K562 (cell line): ENCODE results near the gene COG3. TPM values are rescaled to one million over a fixed set of nuclear protein-coding genes. Genes with fewer than 3 reads are reported as not detected.
A peak's percentile ranks its signal among the peaks of the same experiment; 100 is the strongest.

Experiments
- CREM ChIP-seq: IDR thresholded peaks from 2 replicates; pipeline ENCODE4 v1.6.1; 2014; ENCODE audit warnings: antibody characterized with exemption, low read depth
- L3MBTL2 ChIP-seq: fragments of 450-650 bp; IDR thresholded peaks from 2 replicates; pipeline ENCODE4 v1.6.1; 2016; ENCODE audit warnings: mild to moderate bottlenecking, moderate library complexity
- MAX ChIP-seq: sonication (generic); formaldehyde crosslinking; IDR thresholded peaks from 2 replicates; pipeline ENCODE4 v1.9.0; 2022; ENCODE audit warnings: mild to moderate bottlenecking, missing genetic modification reagents
- MAZ ChIP-seq, 2 experiments: fragments of 450-650 bp in 1 of 2; sonication (generic) in 1 of 2; formaldehyde crosslinking; IDR thresholded peaks in 1 of 2; conservative IDR thresholded peaks in 1 of 2; 2 replicates each; pipeline versions ENCODE4 v1.4.0 to v1.5.0; 2020; ENCODE audit warnings: mild to moderate bottlenecking in 1 of 2, missing genetic modification reagents in 1 of 2
- MNT ChIP-seq, 2 experiments: fragments of 450-650 bp; conservative IDR thresholded peaks; 2 replicates each; pipeline ENCODE4 v1.6.1; 2017; ENCODE audit warnings: mild to moderate bottlenecking in 2 of 2, moderate library complexity in 2 of 2
- PPARD ChIP-seq: fragments of 250-450 bp; sonication (Bioruptor Pico); IDR thresholded peaks from 2 replicates; pipeline ENCODE4 v1.8.0; 2022; ENCODE audit warnings: inconsistent platforms, mild to moderate bottlenecking, moderate library complexity
- PRDM10 ChIP-seq: fragments of 450-650 bp; IDR thresholded peaks from 2 replicates; pipeline ENCODE4 v1.6.1; 2018; ENCODE audit not compliant: partially characterized antibody
- SRSF9 ChIP-seq: fragments of 200-400 bp; formaldehyde crosslinking; IDR thresholded peaks from 2 replicates; pipeline ENCODE4 v1.6.1; 2017; ENCODE audit warnings: low read depth, low read length, borderline replicate concordance
- ZNF77 ChIP-seq: fragments of 250-450 bp; sonication (Bioruptor Pico); IDR thresholded peaks from 2 replicates; pipeline ENCODE4 v1.5.0; 2020
- ZNF778 ChIP-seq: fragments of 450-650 bp; formaldehyde crosslinking; IDR thresholded peaks from 2 replicates; pipeline ENCODE4 v1.4.0; 2020; ENCODE audit warnings: mild to moderate bottlenecking, moderate library complexity
- polyA plus RNA-seq, 8 experiments: library from polyadenylated mRNA; depleted of rRNA in 4 of 8; stranded (reverse) in 5 of 8; unstranded in 3 of 8; fragments of >200 nt; fragmentation: Nextera tagmentation in 2 of 8; fragmentation: Illumina TruSeq in 1 of 8; extraction: Ambion mirVana in 2 of 8; extraction: Trizol in 1 of 8; gene quantifications; 2 replicates each; pipeline versions ENCODE4 v1.2.1 to v1.2.3, GENCODE V29; 2011 to 2014; ENCODE audit warnings: inconsistent platforms in 1 of 8, missing spikeins in 1 of 8
- total RNA-seq, 7 experiments: library from RNA; depleted of rRNA in 6 of 7; stranded (reverse); fragments of >200 nt in 6 of 7; fragmentation: Illumina TruSeq in 2 of 7; extraction: Trizol in 2 of 7; gene quantifications; 2 replicates each; pipeline versions ENCODE4 v1.2.1 to v1.2.3, GENCODE V29; 2011 to 2021; ENCODE audit warnings: low replicate concordance in 1 of 7
- TF ChIP-seq, protein P1 (sequence below), 2 experiments: IDR thresholded peaks; 2 replicates each; pipeline ENCODE4 v1.6.1; 2012; ENCODE audit warnings: improper control_type of control experiment in 2 of 2, low read depth in 2 of 2, low read length in 2 of 2, borderline replicate concordance in 1 of 2

COG3 gene
- total and polyA plus RNA-seq, 9 of the 15 experiments (the other 6 are each of a cell fraction or from before 2014, with no cell fraction given): 3.9 to 22.9 (median 14.5) TPM

GRCh38 chr13:45417790-45418534 is 46.8 kb upstream of the COG3 start, which contains the start of gene SLC25A30 (continued):
- TF ChIP-seq MNT (conservative IDR thresholded peaks at IDR 0.05) (peak; percentile 71 to 85), PRDM10 (peak; percentile 16), PPARD (CRISPR knock-in tag) (no peak), SRSF9 (no peak), ZNF77 (no peak), MAX (CRISPR knock-in tag) (peak; percentile 58; the same call in 1 of the 2 replicates), CREM (peak; percentile 39; the same call in 1 of the 2 replicates), ZNF778 (no peak), L3MBTL2 (peak; percentile 89), MAZ (CRISPR knock-in tag; conservative IDR thresholded peaks at IDR 0.05 in 1 of 2, IDR thresholded peaks at IDR 0.05 in 1 of 2) (peak; percentile 31 to 35; a peak in 2 of 4 replicates)
- TF ChIP-seq, protein P1, sequence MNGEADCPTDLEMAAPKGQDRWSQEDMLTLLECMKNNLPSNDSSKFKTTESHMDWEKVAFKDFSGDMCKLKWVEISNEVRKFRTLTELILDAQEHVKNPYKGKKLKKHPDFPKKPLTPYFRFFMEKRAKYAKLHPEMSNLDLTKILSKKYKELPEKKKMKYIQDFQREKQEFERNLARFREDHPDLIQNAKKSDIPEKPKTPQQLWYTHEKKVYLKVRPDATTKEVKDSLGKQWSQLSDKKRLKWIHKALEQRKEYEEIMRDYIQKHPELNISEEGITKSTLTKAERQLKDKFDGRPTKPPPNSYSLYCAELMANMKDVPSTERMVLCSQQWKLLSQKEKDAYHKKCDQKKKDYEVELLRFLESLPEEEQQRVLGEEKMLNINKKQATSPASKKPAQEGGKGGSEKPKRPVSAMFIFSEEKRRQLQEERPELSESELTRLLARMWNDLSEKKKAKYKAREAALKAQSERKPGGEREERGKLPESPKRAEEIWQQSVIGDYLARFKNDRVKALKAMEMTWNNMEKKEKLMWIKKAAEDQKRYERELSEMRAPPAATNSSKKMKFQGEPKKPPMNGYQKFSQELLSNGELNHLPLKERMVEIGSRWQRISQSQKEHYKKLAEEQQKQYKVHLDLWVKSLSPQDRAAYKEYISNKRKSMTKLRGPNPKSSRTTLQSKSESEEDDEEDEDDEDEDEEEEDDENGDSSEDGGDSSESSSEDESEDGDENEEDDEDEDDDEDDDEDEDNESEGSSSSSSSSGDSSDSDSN (IDR thresholded peaks at IDR 0.05; ENCODE audit: borderline replicate concordance in 1 of 2, low read depth in 2 of 2, low read length in 2 of 2): peak; percentile 54 to 68; a peak in 2 of 4 replicates
